GM19467 (cell line): ENCODE measurements around the gene VCAN.

ENCODE experiments used
- ATAC-seq: cut with Tn5 transposase; IDR thresholded peaks from one replicate; pipeline ENCODE4 v1.9.1; 2021; ENCODE audit warnings: mild to moderate bottlenecking, moderate library complexity; ENCODE audit not compliant: unreplicated experiment

The VCAN gene

GRCh38 chr5:83527722-83528438, 56.3 kb downstream of the VCAN start:
- no peak for ATAC-seq

- ATAC-seq: no peak
Observed at GRCh38 chr5:83528439-83528769, 56.9 kb downstream of the VCAN start.

- no peak for ATAC-seq
Observed at GRCh38 chr5:83530193-83530592, 58.6 kb downstream of the VCAN start.

DNA sequence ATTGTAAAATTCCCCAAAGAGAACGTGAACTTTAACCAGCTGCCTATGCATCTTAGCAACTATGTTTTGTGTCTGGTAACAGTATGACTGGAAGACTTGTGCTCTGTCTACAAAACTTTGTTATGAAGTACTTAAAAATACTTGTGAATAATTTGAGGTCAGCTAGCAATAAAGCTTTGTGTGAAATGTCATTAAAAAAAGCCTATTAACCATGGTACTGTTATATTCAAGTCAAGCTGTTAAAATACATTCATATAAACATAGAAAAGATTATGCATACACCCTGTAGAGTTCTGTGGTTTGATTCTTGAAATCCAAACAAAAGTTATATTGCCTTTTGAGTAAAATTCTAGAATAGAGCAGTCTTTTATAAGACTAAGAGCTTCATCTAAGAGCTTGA, 60.1 kb downstream of the VCAN start:
- no peak for ATAC-seq

GRCh38 chr5:83538786-83539462, 67.4 kb downstream of the VCAN start:
- peak; percentile 82 for ATAC-seq

DNA sequence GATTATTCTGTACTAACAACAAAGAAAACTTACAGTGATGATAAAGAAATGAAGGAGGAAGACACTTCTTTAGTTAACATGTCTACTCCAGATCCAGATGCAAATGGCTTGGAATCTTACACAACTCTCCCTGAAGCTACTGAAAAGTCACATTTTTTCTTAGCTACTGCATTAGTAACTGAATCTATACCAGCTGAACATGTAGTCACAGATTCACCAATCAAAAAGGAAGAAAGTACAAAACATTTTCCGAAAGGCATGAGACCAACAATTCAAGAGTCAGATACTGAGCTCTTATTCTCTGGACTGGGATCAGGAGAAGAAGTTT, 67.9 kb downstream of the VCAN start:
- ATAC-seq: no peak

DNA sequence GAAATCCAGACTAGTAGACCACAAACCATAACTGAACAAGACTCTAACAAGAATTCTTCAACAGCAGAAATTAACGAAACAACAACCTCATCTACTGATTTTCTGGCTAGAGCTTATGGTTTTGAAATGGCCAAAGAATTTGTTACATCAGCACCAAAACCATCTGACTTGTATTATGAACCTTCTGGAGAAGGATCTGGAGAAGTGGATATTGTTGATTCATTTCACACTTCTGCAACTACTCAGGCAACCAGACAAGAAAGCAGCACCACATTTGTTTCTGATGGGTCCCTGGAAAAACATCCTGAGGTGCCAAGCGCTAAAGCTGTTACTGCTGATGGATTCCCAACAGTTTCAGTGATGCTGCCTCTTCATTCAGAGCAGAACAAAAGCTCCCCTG, 68.6 kb downstream of the VCAN start:
- no peak for ATAC-seq

- no peak for ATAC-seq
Observed at GRCh38 chr5:83540783-83541182, 69.2 kb downstream of the VCAN start.

- no peak for ATAC-seq
Observed at GRCh38 chr5:83542839-83543238, 71.3 kb downstream of the VCAN start.

DNA sequence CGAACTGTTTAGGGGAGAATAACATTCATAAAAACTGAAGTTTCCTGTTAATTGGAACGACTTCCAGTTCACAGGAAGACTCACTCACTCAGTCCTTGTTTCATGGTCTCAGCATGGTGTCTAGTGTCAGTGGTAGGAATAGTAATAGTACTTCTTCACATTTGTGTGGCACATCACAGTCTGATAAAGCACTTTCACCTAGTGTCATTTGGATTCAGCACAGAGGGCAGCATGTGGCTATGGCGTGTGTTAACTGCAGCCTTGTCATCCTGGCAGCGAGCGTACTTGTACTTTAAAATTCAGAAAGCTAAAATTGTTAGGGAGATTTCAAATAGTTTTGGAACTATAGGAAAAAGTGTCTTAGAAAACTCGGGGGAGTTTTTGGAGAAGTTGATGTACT, 72.4 kb downstream of the VCAN start:
- ATAC-seq: no peak

DNA sequence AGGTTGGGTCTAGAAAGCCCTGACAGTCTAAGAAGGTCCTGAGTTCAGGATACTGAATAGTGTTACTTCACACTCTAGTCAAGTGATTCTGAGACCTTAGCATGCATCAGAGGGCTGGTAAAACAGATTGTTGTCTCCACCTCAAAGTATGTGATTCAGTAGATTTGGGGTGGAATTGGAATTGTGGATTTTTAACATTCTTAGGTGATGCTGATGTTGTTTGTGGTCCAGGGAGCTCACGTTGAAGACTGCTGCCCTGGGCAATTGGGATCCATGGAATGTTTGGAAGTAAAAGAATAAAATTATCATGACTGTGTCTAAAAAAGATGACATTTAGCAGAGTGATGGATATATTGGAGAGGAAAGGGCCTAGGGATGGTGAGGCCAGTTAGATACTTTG, 75.6 kb downstream of the VCAN start:
- no peak for ATAC-seq

DNA sequence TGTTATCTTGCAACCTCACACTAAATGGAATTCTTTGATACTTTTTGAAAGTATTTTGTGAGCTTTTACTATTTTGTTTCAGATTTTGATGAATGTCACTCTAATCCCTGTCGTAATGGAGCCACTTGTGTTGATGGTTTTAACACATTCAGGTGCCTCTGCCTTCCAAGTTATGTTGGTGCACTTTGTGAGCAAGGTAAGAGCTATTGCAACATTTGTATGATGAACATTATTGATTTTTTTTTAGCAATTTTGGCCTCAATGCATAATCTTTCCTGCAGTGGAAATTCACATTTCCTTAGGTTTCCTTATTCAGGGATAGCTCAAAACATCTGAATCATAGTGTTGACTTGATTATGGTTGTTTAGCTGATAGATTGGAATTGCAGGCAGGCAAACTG, 76.3 kb downstream of the VCAN start:
- no peak for ATAC-seq

DNA sequence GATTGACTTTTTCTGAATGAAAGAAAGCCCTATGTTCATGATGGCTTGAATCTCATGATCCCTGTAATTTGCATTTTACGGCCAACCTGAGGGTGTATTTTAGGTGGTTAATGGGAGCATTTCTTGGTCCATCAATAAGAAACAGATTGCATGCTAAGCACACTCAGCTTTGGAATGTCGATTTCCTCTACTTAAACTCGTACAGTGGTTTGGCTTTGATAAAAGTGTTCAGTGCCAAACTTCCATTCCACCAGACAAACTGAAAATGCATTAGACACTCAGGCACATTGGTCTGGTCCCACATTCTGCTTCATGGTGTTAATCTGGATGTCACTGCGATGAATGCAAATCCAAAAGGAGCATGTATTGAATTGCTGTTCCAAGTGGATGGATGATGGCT, 77.0 kb downstream of the VCAN start:
- ATAC-seq: no peak

- ATAC-seq: no peak
Observed at GRCh38 chr5:83549076-83549475, 77.5 kb downstream of the VCAN start.

DNA sequence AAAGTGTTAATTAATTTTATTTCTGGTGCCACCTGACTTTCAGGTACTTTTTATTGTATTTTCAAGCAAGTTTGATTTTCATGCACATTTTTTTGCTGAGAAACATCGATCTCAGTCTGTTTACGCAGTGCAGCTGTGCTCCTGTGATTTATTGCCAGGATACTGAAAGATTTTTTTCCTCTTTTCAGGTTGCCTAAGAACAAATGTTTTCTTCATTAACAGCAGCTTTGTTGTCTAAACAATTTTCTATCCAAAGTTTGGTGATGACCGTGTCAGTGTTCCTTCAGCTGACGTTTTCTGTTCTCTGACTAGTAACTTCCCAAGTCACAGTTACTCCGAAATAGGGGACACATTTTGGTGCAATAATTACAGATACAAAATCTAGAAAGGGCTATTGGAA, 78.1 kb downstream of the VCAN start:
- ATAC-seq: no peak

GRCh38 chr5:83551821-83552220, 80.3 kb downstream of the VCAN start:
- no peak for ATAC-seq

GRCh38 chr5:83552275-83552674, 80.7 kb downstream of the VCAN start:
- no peak for ATAC-seq

GRCh38 chr5:83553000-83553486, 81.5 kb downstream of the VCAN start:
- no peak for ATAC-seq

DNA sequence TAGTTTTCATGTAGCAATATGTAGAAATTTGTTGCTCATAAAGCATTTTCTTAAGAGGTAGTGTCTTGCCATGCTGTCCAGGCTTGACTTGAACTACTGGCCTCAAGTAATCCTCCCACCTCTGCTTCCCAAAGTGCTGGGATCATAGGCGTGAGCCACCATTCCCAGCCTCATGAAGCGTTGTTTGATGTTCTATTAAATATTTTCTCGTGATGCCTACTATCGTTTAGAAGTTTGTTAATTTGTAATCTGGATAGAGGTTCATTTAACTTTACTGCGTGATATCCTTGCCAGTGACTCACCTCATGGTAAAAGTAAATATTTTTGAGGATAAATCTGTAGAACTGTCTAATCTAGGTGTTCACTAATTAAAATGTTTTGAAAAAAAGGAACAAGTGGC, 82.6 kb downstream of the VCAN start:
- no peak for ATAC-seq

DNA sequence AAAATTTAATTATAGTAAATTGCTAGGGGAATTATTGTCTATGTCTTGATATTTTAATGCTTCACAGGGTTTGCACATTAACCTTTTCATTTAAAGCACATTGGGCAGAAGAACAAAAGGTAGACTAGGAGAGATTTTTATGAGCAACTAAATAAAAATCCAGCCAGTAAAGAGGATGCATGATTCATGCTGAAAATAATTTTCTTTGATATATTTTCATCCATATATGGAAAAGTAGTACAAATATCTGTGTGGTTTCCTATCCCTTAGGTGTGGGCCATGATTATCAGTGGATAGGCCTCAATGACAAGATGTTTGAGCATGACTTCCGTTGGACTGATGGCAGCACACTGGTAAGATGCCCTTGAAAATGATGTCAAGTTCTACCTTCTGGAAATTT, 83.1 kb downstream of the VCAN start:
- no peak for ATAC-seq

DNA sequence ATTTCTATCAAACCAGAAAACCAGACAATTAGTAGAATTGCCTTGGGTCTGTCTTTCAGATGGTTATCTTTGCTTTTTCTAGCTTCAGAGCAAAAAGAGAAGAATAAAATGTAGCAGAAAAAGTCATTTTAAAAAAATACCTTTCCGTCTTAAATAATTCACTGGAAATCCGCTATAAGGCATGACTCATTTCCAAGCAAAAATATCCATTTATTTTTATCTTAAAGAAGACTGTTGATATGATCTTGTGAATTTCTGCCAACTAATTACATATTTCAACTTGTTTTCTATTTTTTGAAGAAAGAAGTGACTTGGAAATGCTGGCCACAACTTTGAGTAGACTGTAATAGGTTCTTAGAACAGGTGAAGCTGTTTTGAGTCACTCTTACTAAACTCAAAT, 83.7 kb downstream of the VCAN start:
- no peak for ATAC-seq

GRCh38 chr5:83556190-83556589, 84.6 kb downstream of the VCAN start:
- ATAC-seq: peak; percentile 75
